ENCODE measurements around the gene GRAMD2A.

Gene GRAMD2A

DNA sequence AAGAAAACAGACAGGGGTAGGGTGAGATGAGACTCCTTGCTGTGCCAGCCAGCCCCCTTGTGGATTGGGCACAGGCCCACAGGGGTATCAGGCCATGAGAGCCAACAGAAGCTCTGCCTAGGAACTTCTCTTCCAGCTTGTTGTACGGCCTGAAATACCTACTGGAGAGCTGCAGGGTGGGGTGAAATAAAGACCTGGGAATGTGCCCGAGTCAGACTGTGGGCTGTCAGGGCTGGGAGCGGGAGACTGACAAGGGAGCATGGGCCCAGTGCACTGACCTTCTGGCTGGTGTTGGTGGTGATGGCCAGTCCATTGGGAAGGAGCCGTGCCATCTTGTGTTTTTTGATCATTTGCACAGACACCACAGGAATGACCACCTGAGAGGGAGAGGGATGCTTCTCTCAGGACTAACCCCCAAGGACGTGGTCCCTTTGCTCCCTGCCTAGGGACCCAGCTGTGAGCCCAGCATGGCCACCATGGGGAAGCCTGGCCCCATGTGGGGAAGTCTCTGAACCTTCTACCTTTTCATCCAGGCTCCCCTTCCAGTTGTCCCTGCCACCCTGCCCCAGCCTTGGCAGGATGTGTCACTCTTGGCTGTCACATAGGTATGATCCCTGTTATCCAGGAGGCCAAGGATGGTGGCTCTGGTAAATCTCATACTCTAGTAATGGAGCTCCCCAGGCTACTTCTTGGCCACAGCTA, 30.7 kb downstream of the GRAMD2A start:
- DNase-seq = no peak

DNA sequence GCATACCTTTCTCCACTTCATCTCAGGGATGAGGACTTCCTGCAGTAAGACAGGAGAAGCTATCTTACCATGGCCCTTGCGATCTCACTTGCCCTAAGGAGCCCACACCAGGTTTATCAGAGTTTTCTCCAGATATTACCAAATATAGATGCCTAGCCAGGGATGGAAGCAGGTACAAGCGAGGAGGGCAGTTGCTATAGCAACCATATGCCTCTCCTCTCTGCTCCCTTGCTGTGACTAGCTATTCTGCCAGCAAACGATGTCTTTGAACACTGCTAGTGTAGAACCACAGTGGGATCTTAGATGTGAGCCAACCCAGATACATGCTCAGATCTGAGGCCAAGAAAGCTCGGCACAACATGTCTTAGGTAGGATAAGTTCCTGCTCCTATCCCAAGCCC, 33.9 kb downstream of the GRAMD2A start:
- DNase-seq = no peak

DNA sequence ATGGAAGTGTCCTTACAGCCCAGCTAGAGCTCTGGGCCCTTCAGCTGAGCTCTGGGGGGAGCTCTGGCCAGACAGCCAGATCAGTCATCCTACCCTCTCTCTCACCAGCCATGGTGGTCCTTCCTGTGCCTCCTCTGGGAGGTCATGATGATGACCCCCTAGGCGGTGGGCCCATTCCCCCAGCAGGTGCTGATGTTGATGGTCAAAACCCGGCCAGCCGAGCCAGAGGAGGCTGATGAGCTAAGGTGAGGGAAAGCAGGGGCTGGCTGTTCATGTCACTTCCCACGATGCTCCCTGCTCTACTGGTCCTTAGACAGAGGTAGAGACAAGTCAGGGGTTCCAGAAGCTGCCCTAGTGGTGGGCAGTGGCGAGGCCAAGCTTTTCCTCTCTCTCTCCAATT, 35.0 kb downstream of the GRAMD2A start:
- DNase-seq = no peak

DNA sequence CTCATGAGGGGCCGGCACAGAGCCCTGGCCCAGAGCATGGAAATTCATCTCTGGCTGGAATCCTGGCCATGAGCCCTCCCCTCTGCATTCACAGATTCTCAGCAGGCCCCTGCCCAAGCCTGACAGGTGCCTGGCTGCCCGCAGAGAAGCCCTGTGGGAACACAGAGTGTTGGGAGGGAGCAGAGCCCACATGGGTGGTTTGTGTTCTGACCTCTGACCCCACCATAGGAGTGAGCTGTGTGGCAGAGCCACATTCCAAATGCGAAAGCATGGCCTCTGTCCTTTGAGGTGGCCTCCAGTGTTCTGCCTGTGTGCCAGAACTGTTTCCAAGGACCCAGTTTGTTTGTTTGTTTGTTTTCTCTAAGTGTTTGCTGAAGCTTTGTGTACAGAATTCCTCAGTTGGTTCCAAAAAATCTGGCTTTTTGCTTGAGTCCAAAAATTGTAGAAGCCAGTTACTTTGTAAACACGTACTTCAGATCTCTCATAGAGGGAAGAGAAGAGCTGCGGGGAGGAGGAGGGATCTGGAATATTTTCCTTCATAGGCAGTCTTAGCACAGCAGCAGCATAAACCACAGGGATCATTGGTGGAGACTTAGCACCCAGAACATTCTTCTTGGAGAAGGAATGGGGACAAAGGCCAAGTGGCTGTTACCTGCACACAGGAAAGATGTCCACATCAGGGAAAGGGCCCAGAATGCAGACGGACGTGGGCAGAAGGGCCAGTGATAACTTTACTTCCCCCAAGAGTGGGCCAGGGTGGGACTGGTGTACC, 36.0 kb downstream of the GRAMD2A start:
- no peak for DNase-seq

DNA sequence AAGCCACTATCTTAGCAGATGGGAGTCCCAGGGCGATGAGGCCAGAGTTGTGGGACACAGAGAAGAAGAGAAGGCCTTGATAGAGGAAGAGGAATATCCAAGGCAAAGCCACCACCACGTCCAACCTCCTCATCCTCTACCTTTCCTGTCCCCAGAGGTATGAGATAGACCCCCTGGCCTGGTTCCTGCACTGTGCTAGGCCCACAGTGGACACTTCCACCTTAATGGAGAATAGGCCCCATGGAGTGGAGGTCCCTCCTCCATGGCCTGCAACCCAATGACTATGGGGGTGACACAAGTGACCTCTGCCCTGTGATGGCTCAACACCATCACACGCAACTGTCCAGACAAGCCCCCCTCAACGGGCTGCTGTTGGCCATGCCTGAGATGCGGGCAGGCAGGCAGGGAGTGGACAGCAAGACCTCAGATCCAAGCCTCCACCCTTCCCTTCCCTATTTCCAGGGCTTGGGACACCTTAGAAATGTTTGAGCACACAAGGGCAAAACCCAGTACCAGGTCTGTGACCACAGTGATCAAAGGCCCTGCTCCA, 36.8 kb downstream of the GRAMD2A start:
- DNase-seq = no peak

DNA sequence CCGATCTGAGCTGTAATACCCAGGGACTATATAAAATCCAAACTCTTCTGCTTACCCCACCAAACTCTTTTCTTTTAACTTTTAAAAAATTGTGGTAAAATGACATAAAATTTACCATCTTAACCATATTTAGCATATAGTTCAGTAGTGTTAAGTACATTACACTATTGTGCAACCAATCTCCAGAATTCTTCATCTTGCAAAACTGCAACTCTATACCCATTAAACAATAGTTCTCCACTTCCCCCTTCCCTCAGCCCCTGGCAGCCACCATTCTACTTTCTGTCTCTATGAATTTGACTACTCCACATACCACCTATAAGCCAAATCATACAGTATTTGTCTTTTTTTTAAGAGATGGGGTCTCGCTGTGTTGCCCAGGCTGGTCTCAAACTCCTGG, 40.7 kb downstream of the GRAMD2A start:
- no peak for DNase-seq

DNA sequence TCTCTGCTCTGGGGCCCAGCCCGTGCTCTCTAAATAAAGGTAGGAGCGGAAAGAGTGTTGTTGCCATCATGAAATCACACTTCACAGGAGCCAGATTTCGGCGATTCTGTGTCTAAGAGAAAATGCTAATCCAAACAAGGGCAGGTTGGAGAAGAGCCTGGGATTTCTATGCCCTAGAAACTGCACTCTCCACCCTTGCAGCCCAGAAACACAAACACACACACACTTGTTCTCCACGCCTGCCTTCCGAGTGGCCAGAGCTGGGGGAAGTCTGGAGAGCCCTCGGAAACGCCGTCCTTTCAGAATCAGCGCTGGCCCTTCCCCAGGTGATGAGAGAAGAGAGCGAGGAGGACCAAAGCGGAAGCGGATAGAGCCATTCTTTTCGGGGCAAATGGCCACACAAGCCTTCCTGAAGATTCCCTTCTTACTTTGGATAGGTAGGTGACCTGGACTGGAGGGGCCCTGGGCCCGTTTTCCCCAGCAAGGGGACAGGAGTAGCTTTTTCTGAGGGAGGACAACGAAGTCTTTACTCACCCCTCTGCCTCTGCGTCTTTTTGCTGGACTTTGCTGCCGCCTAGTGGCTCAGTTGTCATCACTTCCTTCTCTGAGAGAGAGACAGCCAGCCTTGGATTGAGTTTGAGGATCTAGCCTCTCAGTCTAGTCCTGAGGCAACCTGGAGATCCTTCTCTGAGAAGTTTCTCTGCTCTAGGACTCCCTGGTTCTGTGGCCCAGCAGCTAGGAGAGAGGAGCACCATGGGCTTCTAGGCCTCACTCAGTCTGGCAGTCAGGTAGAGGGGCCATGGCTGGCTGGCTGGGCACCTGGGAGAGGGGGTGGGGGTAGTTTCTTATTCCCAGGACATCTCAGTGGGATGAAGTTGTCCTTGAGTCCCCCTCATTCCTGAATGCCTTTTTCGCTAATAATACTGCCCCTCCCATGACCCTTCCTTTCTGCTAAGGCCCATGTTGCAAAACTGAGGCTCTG, 41.7 kb downstream of the GRAMD2A start:
- DNase-seq = peak; percentile 89

DNA sequence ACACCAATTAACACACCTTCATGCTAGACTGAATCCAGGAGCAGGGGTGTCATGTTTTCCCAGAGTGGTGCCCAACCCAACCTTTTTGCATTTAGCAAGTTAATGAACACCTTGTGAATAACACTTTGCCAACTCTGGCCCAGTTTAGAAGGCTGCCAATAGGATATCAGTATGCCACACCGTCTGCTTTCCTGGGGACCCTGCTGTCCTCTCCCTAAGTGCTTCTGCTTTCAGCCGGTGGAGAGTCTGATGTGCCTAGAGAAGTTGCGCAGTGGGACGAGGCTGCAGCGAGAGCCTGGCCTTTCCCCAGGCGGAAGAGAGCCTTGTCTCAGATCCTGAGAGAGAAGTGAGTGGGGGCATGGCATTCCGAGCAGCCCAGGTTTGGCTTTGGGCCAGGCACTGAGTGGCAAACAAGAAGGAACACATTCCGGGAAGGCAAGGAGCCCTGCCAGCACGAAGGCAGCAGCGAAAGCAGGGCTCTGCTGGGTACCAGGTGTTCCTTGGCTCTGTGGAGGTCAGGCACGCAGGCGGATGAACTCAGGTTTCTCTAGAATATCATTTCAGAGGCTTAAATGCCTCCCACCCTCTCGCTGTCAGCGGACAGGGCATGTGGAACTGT, 42.5 kb downstream of the GRAMD2A start:
- DNase-seq = no peak

DNA sequence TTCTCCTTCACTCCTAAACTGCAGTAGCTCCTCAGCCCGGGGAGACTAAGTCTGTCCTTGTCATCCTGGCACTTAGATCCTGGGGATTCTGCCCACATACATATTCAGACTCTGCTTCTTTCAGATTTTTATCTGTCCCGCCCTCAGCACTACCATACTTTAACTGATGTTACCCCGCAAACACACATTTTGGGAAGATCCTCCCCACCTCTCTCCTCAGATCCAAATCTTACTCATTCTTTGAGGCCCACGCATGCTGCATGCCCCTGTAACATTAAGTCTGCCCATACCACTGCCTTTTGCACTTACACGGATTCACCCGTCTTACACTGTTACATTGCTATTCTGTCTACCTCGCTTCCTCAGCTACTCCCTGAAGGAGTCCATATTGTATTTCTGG, 43.3 kb downstream of the GRAMD2A start:
- no peak for DNase-seq

DNA sequence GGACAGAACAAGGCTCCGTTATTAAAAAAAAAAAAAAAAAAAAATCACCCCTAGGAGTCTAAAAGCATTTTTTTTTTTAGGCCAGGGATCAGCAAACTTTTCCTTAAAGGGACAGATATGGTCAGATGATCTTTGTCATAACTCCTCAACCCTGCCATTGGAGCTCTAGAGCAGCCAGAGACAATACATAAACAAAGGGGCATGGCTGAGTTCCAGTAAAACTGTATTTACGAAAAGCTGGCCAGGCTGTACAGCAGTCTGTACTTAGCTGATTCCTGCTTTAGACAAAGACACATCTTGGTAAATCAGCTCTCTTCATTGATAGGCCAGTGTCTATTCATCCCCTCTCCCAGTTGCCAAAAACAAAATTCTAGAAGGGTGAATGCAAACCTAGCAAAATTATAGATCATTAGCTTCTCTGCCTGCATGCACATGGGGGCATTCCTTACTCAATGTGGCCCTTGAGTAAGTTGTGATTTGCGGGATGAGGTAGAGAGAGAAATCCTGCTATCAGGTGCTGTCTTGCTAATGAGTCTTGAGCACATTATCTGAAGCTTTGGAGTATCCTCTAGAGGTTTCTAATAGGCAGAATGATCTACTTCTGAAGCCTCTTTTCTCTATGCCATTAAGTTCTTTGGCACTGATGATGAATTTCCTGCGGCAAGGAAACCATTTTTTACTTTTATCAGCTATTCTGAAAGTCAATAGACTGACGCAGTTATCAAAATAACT, 44.2 kb downstream of the GRAMD2A start:
- DNase-seq = no peak

DNA sequence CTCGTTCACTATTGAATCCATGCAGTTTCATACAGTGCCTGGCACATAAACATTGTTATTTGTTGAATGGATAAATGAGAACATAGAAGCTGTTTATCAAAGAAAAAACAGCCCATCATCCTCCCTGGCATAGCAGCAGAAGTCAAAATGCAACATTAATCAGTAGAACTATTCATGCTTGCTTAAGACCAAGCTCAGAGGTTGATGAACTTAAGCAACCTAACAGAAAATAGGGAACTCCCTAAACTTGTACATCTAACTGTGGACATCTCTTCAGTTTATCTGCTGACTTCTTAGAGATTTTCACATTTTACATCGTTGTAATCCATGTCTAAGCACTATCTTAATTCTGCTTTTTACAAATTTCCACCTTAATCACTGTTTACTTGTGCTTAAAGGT, 50.2 kb downstream of the GRAMD2A start:
- no peak for DNase-seq

DNA sequence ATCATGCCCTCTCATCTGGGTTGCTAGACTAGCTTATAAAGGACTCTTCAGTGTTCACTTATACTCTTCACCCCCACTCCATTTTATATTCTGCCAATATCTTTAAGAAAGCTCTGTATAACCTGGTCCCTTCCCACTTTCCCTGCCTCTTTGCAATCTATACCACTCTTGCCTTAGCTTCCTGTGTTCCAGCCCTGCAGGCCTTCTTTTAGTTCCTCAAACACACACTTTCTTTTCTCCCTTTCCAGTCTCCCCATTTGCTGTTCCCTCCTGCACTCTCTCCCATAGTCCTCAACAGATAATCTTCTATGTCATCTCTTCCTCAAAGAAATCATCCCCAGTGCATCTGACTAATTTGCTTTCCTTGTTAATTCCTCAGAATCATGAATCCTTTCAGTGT, 50.7 kb downstream of the GRAMD2A start:
- DNase-seq = no peak

DNA sequence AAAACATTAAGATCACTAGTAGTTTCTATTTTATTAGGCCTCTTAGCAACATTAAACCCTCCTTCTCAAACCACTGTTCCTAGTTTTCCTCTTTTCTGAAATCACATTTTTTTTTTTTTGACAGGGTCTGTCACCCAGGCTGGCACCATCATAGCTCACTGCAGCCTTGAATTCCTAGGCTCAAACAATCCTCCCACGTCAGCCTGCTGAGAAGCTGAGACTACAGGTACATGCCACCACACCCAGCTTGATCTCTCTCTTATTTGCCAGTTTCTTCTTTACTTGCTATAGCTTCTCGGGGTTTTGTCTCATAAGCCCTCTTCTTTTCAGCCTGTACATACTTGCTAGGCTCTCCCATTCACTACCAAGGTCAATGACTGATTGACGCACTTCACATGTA, 51.4 kb downstream of the GRAMD2A start:
- DNase-seq = no peak

DNA sequence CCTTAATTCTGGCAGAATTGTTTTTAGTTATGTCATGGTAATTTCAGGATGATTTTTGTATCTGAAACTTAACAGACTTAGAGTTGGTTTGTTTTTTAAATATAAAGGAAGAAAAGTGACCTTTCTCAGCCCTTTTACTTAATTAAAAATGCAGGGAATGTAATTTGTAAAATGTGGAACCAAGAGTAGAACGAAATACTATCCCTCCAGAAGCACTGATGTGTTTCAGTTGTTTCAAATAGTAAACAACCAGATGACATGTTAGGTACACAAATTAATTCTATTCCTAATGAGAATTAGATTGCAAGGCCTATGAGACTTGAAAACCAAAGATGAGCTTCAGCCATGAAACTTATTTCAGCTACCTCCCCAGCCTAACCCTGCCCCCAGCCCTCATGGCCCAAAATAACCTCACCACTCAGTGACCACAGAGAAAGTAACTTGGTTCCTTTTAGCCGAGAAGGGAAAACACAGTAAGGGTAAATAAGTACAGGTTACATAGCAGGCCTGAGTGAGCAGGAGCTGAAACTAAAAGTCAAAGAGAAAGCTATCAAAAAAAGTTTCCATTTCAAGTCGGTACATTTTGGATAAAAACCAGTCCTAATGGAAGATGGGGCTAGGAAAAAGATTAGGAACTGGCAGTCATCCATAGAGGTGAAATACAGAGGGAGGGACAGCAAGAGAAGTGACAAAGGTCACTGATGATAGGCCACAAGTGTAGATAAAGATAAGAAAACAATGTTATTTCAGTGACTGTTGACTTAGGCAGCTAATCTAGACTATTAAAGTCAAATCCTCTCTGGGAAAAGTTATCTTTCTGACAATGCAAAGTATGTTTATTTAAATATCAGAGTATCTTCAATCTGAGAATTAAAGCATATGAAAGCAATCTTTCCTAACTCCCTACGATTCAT, 56.2 kb downstream of the GRAMD2A start:
- peak; percentile 29 for DNase-seq

DNA sequence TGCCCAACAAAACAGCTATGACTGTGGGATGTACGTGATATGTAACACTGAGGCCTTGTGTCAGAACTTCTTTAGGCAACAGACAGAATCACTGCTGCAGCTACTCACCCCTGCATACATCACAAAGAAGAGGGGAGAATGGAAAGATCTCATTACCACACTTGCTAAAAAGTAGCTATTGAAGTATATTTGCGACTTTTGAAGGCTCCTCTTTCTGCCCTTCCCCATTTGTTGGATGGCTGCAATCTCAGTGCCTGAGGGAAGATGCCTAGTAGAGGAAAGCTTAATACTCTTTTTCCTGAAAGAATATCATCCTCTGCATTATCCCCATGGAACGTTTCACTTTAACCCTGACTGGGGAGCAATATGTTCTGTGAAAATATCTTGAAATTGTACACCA, 57.5 kb downstream of the GRAMD2A start:
- no peak for DNase-seq

DNA sequence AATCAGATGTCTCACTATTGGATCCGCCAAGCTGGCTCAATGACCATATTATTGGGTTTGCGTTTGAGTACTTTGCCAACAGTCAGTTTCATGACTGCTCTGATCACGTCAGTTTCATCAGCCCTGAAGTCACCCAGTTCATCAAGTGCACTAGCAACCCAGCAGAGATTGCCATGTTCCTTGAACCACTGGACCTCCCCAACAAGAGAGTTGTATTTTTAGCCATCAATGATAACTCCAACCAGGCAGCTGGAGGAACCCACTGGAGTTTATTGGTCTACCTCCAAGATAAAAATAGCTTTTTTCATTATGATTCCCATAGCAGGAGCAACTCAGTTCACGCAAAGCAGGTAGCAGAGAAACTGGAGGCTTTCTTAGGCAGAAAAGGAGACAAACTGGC, 57.9 kb downstream of the GRAMD2A start:
- DNase-seq = no peak

DNA sequence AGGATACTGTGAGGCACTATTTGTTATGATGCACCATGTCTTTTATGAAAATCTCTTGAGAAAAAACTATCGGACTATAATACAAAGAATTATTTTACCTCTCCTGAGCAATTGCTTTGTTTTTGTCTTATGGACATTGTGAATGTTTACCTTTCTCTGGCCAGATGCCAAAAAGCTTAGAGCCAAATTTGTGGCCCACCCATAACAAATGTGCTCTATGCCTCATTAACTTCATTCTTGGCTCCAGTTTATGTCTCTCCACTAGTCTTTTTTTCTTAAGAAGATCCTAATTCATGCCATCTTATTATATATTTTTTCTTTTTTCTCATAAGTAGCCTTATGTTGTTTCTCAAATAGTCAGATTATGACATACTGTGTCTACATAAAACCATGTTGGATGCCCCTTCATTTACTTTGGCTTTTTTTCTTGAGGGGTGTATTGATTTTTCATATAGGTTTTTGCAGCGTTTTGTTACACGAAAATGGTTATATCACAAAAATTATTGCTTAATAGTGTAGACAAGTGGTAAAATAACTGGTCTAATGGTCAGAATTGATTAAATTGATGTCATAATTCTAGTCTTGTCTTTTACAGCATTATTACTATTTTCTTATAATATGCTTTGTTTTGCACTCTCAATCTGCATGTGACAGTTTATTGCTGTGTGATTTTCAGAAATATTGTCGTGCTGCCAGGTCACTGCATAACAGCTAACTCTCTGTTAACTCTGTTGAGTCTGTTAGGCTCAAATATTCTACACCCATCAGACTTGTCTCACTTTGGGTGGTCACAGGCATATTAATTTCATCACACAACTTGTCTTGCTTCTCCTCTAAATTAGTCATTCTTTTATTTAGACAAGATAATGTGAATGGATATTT, 61.2 kb downstream of the GRAMD2A start:
- no peak for DNase-seq

DNA sequence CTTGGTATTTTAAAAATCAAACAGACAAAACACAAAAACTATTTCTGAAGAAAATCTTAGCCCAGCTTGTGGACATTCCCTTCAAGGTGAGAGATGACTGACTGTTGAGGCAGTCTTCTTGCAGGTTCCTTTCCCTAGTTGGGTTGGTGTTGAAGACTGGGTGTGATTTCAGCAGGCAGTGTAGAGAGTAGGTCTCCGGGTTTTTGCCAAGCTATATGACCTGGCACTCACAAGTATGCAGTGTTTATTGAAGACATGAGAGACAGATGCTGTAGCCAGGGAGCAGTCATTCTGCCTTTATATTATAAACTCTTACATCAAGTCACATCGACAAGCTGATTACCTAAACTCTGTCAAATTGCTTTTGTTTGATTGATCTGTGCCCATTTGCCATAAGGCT, 61.9 kb downstream of the GRAMD2A start:
- DNase-seq = no peak

DNA sequence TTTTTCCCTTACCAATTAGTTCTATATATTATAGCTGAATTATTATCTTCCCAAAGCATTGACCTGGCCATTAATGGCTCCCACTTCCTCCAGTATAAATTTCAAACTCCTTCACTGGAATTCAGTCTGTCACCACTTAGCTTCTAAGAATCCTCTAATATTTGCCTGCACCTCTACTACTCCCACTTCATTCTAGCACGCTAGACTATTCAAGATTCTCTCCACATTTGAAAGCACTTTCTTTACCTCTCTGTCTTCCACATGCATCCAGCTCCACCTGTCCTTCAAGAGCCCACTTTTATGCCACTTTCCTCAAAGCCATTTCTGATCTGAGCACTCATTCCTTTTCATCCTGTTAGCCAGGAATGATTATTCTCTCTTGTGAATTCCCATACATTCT, 64.4 kb downstream of the GRAMD2A start:
- DNase-seq = no peak

DNA sequence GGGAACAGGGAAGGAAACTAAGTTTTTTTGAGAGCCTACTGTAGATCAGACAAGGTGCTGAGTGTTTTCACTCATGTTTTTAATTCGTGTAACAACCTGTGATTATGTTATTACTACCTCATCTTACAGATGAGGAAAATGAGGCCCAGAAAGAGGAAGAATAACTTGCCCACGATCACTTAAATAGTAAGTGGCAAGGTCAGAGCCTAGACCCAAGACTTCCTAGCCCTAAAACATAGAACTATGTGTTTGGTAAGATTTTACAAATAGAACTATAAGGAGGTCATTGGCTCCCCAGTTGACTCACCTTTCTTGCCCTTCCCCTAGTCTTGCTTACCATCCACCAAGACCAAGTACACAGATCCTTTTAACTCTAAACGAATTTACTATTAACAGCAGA, 65.7 kb downstream of the GRAMD2A start:
- no peak for DNase-seq

Data from OCI-M1 (cell line).